Endodermal cell (in vitro differentiated cells): ENCODE measurements around the gene RUNX2. TPM values are rescaled to one million over a fixed set of nuclear protein-coding genes. Genes with fewer than 3 reads are reported as not detected.

Experiments
- DNase-seq: peaks from one replicate; pipeline ENCODE4 v3.0.0-alpha.2; 2017
- H3K27ac ChIP-seq: 2 replicates; pipeline ENCODE4 v1.5.1; 2013; ENCODE audit warnings: mild to moderate bottlenecking, low read depth, low read length, moderate library complexity
- H3K27me3 ChIP-seq: 2 replicates; pipeline ENCODE4 v1.6.1; 2013; ENCODE audit warnings: mild to moderate bottlenecking, low read length, moderate library complexity; ENCODE audit not compliant: insufficient read depth, control insufficient read depth, poor library complexity, severe bottlenecking
- H3K36me3 ChIP-seq: 2 replicates; pipeline ENCODE4 v1.7.0; 2013; ENCODE audit warnings: mild to moderate bottlenecking, low read length, moderate library complexity; ENCODE audit not compliant: control insufficient read depth, insufficient read depth
- H3K4me1 ChIP-seq: one replicate; pipeline ENCODE4 v1.7.0; 2013; ENCODE audit warnings: low read length; ENCODE audit not compliant: control insufficient read depth, insufficient read depth
- H3K4me3 ChIP-seq: 2 replicates; pipeline ENCODE4 v1.5.1; 2013; ENCODE audit warnings: mild to moderate bottlenecking, low read length, moderate library complexity
- H3K9ac ChIP-seq: 2 replicates; pipeline ENCODE4 v1.6.1; 2013; ENCODE audit warnings: mild to moderate bottlenecking, low read length, moderate library complexity; ENCODE audit not compliant: poor library complexity, severe bottlenecking; ENCODE audit errors: extremely low read depth
- H3K9me3 ChIP-seq: 2 replicates; pipeline ENCODE4 v1.6.1; 2013; ENCODE audit warnings: mild to moderate bottlenecking, low read length, moderate library complexity; ENCODE audit not compliant: control insufficient read depth
- H3K27ac Mint-ChIP-seq: 2 replicates; pipeline ENCODE4 v1.8.0; 2020; ENCODE audit warnings: mixed read lengths
- H3K27me3 Mint-ChIP-seq: 2 replicates; pipeline ENCODE4 v1.8.0; 2021; ENCODE audit warnings: mild to moderate bottlenecking, mixed read lengths; ENCODE audit not compliant: insufficient read depth
- H3K36me3 Mint-ChIP-seq: 2 replicates; pipeline ENCODE4 v1.8.0; 2020; ENCODE audit warnings: low read depth, mixed read lengths
- H3K4me1 Mint-ChIP-seq: 2 replicates; pipeline ENCODE4 v1.8.0; 2020; ENCODE audit warnings: mixed read lengths
- H3K4me3 Mint-ChIP-seq: 2 replicates; pipeline ENCODE4 v1.8.0; 2020; ENCODE audit warnings: mild to moderate bottlenecking, moderate library complexity, mixed read lengths
- H3K9me3 Mint-ChIP-seq: 2 replicates; pipeline ENCODE4 v1.8.0; 2020; ENCODE audit warnings: mild to moderate bottlenecking, mixed read lengths
- WGBS, 2 experiments: methylation state at CpG; one replicate each; pipeline versions ENCODE4 v1.1.5 to v1.1.7; 2013; ENCODE audit warnings: missing lambda C conversion rate in 2 of 2, mixed read lengths in 1 of 2; ENCODE audit not compliant: insufficient coverage in 1 of 2, insufficient read length in 1 of 2; 5-methylcytosine and 5-hydroxymethylcytosine counted together
- total RNA-seq, 2 donors: library from RNA; stranded (reverse); fragmentation: NEBNext Ultra II Directional in 1 of 2; extraction: Animal tissue kit (Norgen Biotek cat#: 25700) in 1 of 2; gene quantifications; 2 replicates in 1 of 2; 3 replicates in 1 of 2; pipeline ENCODE4 v1.2.1, GENCODE V29; 2021
- TF ChIP-seq, protein P1 (sequence below): fragments of 200-600 bp; sonication (generic); conservative IDR thresholded peaks from 2 replicates; pipeline ENCODE4 v1.5.0; 2021; ENCODE audit warnings: antibody characterized with exemption, mild to moderate bottlenecking

The RUNX2 gene
- total RNA-seq, 2 donors from 2014 or later: 0.18 to 0.26 TPM

DNA sequence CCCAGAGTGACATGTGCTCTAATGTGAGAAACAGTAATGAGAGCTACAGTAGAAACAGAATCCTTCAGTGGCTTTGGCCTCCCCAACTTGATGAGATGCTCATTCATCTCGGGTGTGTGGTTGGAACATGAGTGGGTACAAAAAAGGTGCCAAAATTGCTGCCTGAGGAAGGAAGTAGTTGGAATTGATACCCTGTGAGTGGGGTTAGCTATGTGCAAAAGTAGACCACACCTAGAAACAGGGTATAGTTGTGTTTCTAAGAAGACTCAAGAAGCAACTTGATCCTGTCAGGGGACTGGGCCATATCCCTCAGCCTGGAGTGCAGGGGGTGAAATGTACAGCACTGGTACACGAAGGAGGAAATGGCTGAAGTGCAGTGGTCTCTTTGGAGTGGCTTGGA is 256.0 kb downstream of the RUNX2 start:
- no peaks in the 10 kb centered on the region for H3K9me3 ChIP-seq
- Mint-ChIP-seq H3K4me3 (no peak overlapping the region), H3K36me3 (no peaks in the 10 kb centered on the region), H3K4me1 (peaks cover 20% of the 10 kb centered on the region), H3K9me3 (peaks cover 5% of the 10 kb centered on the region), H3K27ac (no peak overlapping the region), H3K27me3 (no peaks in the 10 kb centered on the region)
- H3K4me1 ChIP-seq: peaks cover 10% of the 10 kb centered on the region
- H3K36me3 ChIP-seq: no peaks in the 10 kb centered on the region
- DNase-seq: no peak
- TF ChIP-seq, protein P1, sequence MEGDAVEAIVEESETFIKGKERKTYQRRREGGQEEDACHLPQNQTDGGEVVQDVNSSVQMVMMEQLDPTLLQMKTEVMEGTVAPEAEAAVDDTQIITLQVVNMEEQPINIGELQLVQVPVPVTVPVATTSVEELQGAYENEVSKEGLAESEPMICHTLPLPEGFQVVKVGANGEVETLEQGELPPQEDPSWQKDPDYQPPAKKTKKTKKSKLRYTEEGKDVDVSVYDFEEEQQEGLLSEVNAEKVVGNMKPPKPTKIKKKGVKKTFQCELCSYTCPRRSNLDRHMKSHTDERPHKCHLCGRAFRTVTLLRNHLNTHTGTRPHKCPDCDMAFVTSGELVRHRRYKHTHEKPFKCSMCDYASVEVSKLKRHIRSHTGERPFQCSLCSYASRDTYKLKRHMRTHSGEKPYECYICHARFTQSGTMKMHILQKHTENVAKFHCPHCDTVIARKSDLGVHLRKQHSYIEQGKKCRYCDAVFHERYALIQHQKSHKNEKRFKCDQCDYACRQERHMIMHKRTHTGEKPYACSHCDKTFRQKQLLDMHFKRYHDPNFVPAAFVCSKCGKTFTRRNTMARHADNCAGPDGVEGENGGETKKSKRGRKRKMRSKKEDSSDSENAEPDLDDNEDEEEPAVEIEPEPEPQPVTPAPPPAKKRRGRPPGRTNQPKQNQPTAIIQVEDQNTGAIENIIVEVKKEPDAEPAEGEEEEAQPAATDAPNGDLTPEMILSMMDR: no peak
- 86 to 100% methylated on average over 2 of the region's 2 CpGs for WGBS, 2 experiments
- H3K9ac ChIP-seq: no peak overlapping the region
- no peaks in the 10 kb centered on the region for H3K27me3 ChIP-seq
- no peak overlapping the region for H3K27ac ChIP-seq
- H3K4me3 ChIP-seq: no peak overlapping the region

DNA sequence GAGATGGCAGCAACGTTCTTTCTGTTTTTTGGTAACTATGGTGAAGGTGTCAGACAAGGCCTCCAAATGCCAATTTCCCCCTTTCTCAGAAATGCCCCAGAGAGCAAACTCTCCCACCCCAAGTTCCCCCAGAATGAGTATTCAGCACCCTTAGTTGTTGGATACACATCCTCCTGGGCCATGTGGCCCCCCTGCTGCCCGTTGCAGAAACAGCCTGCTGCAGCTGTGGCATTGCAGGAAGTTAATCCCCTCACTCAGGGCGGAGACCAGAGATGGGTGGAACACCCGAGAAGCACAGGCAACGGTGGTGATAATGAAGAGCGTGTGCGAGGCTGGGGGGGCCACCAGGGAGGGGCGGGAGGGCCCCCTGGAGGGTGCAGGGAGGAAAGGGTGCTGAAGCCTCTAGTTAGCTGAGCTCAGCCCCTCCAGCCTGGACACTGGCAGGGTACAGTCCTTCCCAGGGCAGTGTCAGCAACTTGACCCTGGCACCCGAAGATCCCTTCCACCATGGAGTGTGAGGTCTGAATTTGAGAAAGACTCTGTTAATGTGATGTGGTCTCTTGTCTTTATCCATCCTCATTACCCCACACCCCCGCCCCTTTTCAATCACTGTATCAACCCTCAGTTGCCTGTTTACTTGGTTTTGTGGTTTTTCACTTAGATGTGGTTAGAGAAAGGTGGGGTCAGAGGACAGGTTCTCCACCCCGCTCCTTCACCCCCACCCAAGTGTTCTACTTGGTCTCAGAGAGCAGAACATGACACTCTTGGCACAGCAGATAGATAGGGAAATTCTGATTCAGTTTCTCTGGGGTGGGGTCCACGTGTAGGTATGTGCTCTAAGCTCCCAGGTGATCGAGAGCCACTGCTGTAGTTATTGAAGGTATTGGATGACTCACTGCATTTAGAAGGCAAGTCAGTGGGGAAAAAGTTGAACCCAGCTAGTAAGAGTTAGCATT is 258.4 kb downstream of the RUNX2 start:
- H3K27ac Mint-ChIP-seq: no peak overlapping the region
- peaks cover 5% of the 10 kb centered on the region for H3K9me3 Mint-ChIP-seq

GRCh38 chr6:45587229-45588060 is 259.3 kb downstream of the RUNX2 start:
- H3K36me3 ChIP-seq: no peaks in the 10 kb centered on the region
- Mint-ChIP-seq H3K4me1 (peaks cover 32% of the 10 kb centered on the region), H3K4me3 (no peak overlapping the region), H3K36me3 (no peaks in the 10 kb centered on the region), H3K27ac (no peak overlapping the region), H3K27me3 (no peaks in the 10 kb centered on the region), H3K9me3 (no peaks in the 10 kb centered on the region)
- H3K27me3 ChIP-seq: no peaks in the 10 kb centered on the region
- no peaks in the 10 kb centered on the region for H3K9me3 ChIP-seq
- WGBS, 2 experiments: 48 to 76% methylated on average over 3 to 5 of the region's 5 CpGs
- H3K4me3 ChIP-seq: no peak overlapping the region
- no peak overlapping the region for H3K27ac ChIP-seq
- TF ChIP-seq, protein P1: no peak
- DNase-seq: no peak
- peaks cover 10% of the 10 kb centered on the region for H3K4me1 ChIP-seq
- H3K9ac ChIP-seq: no peak overlapping the region

More for the DNA sequence above, 258.4 kb downstream of the RUNX2 start:
- TF ChIP-seq, protein P1: no peak
- peak; percentile 54 for DNase-seq
- peaks cover 24% of the 10 kb centered on the region for H3K4me1 Mint-ChIP-seq
- Histone ChIP-seq H3K36me3 (no peaks in the 10 kb centered on the region), H3K9me3 (no peaks in the 10 kb centered on the region), H3K9ac (no peak overlapping the region), H3K27me3 (no peaks in the 10 kb centered on the region), H3K4me3 (no peak overlapping the region), H3K4me1 (peaks cover 10% of the 10 kb centered on the region), H3K27ac (no peak overlapping the region)
- no peaks in the 10 kb centered on the region for H3K36me3 Mint-ChIP-seq
- WGBS, 2 experiments: 79 to 100% methylated on average over 2 to 12 of the region's 13 CpGs
- no peak overlapping the region for H3K4me3 Mint-ChIP-seq
- H3K27me3 Mint-ChIP-seq: no peaks in the 10 kb centered on the region
